Sigmoid colon (tissue), 4 donors: ENCODE data around the gene LRRC73.

Experiments
- CTCF ChIP-seq, 4 experiments: fragments of 450-650 bp in 3 of 4; fragments of 200-600 bp in 1 of 4; IDR thresholded peaks; one replicate each; pipeline ENCODE4 v1.5.1; 2016 to 2019; ENCODE audit warnings: antibody characterized with exemption in 4 of 4, mild to moderate bottlenecking in 3 of 4, moderate library complexity in 2 of 4
- EP300 ChIP-seq, 4 donors: sonication (generic); formaldehyde crosslinking; IDR thresholded peaks; one replicate each; pipeline ENCODE4 v1.6.1; 2017; ENCODE audit warnings: antibody characterized with exemption in 4 of 4
- POLR2AphosphoS5 ChIP-seq, 4 donors: sonication (generic); formaldehyde crosslinking; IDR thresholded peaks; one replicate each; pipeline ENCODE4 v1.6.1; 2017; ENCODE audit warnings: antibody characterized with exemption in 4 of 4

DNA sequence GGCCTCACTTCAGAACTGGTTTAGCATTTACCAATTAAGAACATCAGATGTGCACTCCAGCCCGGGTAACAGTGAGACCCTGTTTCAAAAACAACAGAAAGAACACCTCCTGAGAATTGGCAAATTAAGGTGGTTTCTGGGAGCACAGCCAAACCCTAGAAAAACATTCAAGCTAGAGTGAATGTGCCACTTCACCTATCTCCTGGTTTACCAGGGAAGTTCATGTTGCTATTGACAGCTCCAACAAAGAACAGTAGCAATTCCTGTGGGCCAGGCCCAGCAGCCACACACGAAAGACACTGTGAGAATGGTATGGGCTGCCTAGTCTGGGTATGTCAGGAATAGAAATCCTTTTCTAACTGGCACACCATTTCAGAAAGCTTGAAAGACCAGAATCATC, 11.7 kb upstream of the LRRC73 start:
- TF ChIP-seq CTCF (IDR thresholded peaks at IDR 0.05) (no peak), EP300 (IDR thresholded peaks at IDR 0.05) (no peak), POLR2AphosphoS5 (IDR thresholded peaks at IDR 0.05) (no peak)
